DMS79 treated with DMSO at 0.1 percent for 48 hours (cell line): ENCODE data around the gene LGR6.

Experiments
- DNase-seq: peaks from one replicate; lab custom pipeline; 2025; lab: John Stamatoyannopoulos, UW

Gene LGR6

DNA sequence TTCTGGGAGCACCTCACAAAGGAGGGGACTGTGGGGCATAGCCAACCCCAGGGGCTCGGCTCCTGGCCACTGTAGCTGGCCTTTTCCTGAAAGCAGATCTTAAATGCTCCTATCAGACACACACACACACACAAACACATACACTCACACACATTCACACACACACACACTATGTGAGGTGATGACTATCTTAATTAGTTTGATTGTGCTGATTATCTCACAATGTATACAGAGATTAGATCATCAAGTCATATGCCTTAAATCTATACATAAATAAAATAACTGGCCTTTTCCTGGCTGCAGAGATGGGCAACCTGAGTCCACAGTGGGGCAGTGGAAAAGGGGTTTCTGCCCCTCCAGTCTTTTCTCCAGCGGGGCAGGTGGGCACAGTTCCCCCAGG is 27.1 kb downstream of the LGR6 start:
- DNase-seq = no peak

DNA sequence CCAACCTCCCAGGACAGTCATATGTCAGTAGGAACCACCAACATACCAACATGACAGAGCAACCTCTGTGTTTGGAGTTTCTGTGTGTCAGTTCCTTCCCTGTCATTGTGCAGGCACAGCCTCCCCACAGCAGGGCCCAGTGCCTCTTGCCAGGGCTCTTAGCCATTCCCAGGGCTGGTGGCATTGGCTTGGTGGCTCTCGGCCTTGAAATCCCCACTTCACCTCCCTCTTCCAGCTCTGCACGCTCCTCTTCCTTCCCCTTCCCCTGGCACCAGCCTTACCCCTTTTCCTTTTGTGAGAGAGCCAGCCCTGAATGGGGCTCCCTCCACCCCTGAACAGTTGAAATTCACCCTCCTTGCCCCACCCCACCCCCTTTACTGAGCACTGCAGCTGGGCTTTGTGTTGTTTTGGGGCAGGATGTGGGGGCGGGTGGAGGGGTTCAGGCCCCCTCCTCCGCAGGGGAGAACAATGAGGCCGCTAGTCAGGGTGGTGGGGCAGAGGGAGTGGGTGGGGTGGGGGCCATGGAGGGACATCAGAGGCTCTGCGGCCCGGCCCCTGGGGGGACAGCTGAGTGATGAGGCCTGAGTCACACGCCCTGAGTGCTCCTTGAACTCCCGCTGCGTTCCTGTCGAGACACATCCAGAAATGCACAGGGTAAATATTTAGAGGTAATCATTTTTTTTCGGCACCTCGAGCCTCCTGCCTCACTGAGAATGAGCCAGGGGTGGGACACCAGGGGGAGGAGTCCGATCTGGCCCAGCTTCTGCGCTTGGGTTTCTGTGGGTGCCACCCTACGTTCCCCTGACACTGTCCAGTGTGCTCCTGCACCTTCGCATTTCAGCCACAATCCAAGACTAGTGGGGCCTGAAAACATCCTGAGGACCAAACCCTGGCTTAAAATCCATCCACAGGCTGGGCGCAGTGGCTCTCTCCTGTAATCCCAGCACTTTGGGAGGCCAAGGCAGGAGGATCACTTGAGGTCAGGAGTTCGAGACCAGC is 28.6 kb downstream of the LGR6 start:
- peak; percentile 79 for DNase-seq

DNA sequence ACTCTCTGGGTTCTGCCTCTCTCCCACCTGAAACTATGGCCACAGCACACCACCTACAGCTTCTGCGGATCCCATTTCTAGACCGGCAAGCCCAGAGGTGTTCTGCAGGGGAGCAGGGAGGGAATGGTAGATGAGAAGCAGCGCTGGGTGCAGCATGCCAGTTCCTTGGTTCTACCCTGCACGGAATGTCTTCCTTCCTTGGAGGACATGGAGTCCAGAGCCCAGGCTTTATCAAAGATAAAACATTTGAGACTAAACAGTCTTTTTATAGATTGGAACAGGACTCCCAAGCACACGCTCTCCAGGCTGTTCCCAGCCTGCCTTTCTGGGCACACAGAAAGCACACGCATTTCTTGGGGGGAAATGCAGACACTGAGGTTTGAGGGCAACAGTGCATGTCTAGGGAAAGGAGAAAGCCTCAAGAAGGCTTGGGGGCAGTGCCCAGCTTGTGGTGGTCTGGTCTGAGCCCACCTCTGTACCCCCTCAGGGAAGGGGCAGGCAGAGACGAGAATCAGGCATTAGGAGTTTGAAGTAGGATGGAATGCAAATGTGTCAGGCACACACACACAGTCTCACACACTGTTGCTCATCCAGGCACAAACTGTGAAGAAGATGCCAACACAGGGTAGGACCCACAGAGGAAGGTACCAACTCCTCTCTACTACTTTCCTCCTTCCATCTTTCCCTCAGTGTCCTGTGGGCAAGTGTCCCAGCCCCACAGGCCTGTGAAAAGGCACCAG is 29.7 kb downstream of the LGR6 start:
- no peak for DNase-seq

DNA sequence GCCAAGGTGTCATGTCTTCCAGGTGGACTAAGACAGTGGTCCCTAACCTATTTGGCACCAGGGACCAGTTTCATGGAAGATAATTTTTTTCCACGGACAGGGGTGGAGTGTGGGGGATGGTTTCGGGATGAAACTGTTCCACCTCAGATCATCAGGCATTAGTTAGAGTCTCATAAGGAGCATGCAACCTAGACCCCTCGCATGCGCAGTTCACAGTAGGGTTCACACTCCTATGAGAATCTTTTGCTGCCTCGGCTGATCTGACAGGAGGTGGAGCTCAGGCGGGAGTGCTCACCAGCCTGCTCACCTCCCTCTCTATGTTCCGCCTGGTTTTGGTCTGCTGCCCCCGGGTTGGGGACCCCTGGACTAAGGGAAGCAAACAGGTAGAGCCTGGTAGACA is 30.9 kb downstream of the LGR6 start:
- DNase-seq = no peak

GRCh38 chr1:202225131-202225530 is 31.5 kb downstream of the LGR6 start:
- DNase-seq = no peak

DNA sequence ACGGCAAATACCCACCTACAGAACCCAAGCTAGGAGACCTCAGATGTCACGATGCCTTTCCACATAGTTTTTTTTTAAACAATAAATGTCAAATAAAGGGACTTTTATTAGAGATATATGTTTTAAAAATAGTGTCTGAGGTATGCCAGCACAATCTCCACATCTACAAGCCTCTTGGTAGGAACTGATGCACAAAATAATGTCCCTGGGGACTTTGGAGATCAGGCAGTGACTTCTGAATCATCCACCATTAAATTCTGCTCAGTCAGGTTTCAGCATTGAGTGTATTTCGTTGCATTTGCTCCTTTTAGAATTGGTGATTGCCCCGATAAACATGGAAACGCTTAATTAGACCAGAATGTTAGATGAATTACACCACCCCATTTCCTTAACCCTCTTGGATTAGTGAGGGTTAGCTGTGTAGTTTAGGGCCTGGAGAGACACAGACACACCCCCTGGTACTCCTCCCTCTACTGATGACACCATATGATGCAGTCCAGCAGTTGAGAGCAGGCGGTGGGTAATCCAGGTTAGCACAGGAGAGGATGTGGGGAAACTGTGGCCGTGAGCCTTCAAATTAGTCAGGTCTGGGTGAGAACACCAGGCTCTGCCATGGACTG is 33.6 kb downstream of the LGR6 start:
- DNase-seq = no peak

GRCh38 chr1:202227997-202228401 is 34.4 kb downstream of the LGR6 start:
- DNase-seq = no peak

DNA sequence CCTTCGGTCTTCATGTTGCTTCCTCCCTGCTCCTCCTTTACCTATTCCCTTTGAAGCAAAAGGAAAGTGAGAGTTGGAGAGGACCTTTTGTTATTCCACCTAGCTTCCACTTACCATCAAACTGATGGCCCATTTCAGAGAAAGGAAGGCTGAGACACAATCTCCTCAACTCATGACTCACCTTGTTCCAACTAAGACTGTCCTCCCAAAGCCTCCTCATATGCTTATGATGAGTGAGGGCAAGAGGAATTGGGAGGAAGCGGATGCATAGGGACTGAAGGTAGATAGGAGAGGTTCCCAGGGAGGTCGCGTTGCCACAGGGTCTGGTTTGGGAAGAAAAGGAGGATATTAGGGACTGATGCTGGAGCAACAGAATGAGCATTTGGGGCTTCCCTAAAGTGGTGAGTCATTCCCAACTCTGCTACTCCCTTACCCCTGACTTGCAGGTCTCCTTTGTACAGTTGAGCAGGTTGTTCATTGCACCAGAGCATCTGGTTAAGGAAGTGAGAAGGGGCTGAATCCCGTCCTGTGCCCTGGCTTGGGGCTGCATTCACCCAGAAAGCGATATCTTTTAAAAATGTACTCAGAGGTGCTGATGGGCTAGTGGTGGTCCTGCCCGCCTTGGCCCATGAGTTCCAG is 35.0 kb downstream of the LGR6 start:
- no peak for DNase-seq

- DNase-seq = no peak
These were observed 35.8 kb downstream of the LGR6 start for GRCh38 chr1:202229376-202229775.

- DNase-seq = no peak
These were observed 36.7 kb downstream of the LGR6 start for GRCh38 chr1:202230061-202230938.

DNA sequence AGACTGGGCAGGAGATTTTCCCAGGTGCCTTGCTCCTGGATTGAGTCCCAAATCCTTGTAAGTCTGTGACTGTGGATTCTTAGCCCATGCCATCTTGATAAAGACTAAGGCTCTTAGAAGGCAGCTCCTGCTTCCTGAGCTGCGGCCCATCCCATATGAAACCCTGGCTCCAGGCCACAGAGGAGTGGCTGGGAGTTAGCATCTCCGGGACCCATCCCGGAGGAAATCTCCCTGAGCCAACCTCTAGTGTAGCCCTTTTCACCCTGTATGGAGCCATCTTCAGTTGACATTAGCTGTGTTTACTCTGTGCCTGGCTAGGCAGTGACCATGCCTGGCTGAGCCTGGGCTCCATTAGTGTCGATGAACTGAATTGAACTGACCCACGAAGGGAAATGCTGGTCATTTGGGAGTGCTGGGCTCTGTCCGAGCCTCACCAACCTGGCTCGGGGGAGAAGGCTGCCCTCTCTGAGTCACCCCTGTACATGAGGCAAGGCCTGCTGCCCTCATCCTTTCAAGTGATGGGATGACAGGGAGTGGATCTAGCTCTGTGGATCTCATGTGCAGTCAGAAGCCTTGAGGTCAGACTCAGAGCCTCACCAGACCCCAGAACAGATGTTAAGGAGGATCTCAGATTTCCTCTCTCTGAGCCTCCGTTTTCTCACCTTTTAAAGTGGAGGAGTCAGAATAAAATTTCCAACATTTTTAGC is 37.5 kb downstream of the LGR6 start:
- no peak for DNase-seq

DNA sequence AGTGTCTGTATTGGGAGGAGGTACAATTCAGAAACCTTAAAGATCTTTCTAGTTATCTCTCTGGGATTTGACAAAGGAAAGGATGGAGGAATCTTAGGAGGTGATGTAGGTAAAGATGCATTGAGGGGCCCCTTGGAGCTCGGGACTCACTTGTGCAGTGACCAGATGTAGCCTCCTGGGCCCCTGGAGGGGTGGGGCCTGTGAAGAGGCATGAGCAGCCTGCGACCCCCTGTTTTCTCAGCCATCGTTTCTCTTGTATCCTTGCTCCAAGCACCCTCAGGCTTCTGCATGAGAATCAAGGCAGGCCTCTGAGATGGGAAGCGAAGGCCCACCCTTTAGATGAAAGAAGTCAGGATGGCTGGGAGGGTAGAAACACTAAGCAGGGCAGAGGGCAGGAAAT is 39.6 kb downstream of the LGR6 start:
- no peak for DNase-seq

DNA sequence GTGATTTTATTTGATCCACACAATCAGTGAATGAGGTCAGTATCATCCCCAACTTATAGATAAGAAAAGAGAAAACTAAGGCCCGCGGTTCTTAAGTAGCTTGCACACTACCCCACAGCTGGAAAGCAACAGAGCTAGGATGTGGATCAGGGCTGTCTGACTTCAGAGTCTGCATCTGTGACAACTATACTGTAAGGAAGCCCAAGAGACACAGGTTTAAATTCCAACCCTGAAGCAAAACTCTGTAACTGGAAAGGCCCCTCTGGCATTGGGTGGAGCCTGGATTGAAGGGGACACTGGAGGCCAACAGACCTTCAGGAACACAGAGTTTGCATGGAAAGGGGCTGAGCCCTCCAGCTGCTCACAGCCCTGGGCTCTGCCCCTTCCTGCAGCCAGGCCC is 40.2 kb downstream of the LGR6 start:
- no peak for DNase-seq

DNA sequence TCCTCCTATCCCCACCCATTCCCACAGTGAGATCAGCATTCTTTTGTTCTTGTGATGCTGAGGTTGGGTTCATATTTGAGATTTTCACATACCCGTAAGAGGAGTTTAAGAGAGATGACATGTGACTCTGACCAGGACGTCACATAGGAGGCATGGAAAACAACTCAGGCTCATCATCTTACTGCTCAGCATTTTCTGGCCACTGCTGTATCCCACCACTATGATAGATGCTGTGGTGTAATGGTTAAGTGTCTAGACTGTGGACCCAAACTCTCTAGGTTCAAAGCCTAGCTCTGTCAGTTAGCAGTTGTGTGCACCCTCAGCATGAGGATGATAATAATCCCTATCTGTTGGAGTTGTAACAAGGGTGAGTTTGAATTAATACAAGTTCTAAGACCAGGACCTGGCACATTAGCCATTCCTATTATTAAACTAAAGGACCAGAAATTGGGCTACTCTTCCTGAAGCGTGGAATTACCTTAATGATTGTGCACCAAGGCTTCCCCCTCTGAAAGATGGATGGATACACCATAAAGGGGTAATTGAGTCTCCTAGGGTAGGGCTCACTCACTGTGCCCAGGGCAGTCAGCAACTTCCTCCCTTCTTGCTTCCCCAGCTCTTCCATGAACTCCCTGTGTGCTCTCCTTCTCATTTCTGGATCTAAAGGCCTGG is 40.9 kb downstream of the LGR6 start:
- DNase-seq = no peak

- DNase-seq = no peak
These were observed 41.5 kb downstream of the LGR6 start for GRCh38 chr1:202235003-202235660.

- no peak for DNase-seq
These were observed 42.5 kb downstream of the LGR6 start for GRCh38 chr1:202235856-202236837.

GRCh38 chr1:202237052-202237451 is 43.5 kb downstream of the LGR6 start:
- DNase-seq = peak; percentile 20

DNA sequence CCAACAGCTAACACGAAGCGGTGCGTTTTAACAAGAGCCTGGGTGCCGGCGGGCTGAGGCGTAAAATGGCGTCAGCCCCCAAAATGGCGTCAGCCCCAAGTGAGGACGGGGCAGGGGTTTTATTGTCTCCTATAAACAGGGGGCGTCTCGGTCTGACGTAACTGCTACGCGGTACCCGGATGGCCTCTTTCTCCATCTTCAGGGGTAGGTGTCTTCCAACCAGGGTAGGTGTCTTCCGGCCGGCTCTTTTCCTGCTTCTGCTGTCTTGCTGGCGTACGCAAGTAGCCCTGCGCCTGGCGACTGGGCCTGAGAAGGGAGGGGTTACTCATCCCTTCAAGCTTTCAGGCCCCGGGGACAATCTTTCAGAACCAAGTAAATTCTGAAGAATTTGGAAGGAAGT is 45.3 kb downstream of the LGR6 start:
- DNase-seq = no peak
